Medulla oblongata (tissue), 1 donor: ENCODE data around the gene CUL1.

Experiments used
- DNase-seq: peaks from one replicate; pipeline ENCODE4 v3.0.0-alpha.2; 2015; ENCODE audit errors: extremely low spot score

The CUL1 gene

GRCh38 chr7:148761499-148762278, 63.0 kb downstream of the CUL1 start:
- DNase-seq = no peak

GRCh38 chr7:148763622-148764021, 64.9 kb downstream of the CUL1 start:
- DNase-seq = no peak

- no peak for DNase-seq
These were observed 71.3 kb downstream of the CUL1 start for GRCh38 chr7:148770004-148770403.

DNA sequence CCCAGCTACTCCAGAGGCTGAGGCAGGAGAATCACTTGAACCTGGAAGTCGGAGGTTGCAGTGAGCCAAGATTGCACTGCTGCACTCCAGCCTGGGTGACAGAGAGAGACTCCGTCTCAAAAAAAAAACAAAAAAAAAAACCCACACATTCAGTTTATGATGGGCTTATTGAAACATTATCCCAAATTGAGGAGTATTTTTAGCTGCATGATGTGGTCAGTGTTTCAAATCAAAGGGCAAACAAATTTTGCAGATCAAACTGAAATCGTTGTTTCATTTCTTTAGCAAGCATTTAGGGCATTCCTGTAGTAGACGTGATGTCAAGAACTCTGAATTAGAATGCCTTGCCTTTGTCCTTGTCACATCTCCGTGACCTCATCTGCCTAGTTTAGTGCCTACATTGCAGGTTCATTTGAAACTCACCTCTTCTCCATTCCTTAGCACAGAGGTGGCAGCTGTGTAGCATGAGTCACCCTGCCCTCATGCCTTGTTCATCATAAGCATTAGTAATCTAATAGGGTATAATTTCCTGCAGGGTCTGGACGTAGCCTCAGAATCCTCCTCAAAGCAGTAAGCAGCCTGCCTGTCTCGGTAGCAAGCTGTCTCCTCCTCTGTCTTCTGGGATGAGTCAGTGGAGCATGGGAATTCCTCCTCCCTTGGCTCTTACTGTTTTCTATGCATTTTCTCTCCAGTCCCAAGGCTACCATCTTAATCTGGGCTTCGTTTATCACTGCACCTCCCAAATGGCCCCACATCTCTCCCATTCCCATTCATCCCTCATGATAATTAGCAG, 73.8 kb downstream of the CUL1 start:
- DNase-seq = no peak

- no peak for DNase-seq
These were observed 74.6 kb downstream of the CUL1 start for GRCh38 chr7:148773334-148773733.

- no peak for DNase-seq
These were observed 75.8 kb downstream of the CUL1 start for GRCh38 chr7:148774471-148774870.

- DNase-seq = no peak
These were observed 84.2 kb downstream of the CUL1 start for GRCh38 chr7:148782757-148783456.

DNA sequence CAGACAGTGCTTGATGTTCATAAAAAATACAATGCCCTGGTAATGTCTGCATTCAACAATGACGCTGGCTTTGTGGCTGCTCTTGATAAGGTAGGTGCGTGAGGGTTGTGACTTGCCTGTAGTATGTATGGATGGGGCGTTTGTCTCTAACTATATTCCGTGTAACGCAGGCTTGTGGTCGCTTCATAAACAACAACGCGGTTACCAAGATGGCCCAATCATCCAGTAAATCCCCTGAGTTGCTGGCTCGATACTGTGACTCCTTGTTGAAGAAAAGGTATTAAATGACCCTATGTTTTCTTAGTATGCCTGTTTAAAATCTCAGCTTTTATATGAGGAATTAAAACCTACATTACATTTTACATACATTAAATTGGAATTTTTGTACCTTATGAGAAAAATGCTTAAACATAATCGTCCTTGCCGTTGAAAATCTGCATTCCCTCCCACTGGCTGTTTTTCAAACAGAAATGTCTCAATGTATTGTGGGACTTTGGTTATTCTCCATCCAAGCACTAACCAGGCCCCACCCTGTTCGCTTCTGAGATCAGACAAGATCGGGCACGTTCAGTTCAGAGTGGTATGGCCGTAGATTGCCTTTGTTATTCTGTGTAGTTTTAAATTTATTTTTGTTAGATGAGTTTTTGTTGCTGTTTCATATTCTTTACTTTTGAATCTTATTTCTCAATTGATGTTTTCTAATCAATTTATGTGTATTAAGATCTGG, 85.3 kb downstream of the CUL1 start:
- DNase-seq = no peak

- no peak for DNase-seq
These were observed 89.0 kb downstream of the CUL1 start for GRCh38 chr7:148787571-148788295.

GRCh38 chr7:148789220-148789619, 90.5 kb downstream of the CUL1 start:
- DNase-seq = no peak

- no peak for DNase-seq
These were observed 91.5 kb downstream of the CUL1 start for GRCh38 chr7:148790131-148790726.

DNA sequence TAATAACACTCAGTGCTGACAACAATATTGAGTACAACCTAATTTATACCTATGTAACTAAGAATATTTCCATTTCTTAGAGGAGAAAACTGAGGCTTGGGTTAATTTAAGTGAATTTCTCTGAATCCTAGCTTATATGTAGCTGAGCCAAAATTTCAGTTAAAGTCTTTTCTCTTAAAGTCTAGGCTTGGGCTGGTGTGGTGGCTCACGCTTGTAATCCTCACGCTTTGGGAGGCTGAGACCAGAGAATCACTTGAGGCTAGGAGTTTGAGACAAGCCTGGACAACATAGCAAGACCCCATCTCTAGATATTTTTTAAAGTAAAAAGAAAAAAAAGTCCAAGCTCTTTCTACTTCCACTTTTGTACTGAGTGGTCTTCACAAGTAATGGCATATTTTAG, 92.1 kb downstream of the CUL1 start:
- no peak for DNase-seq

GRCh38 chr7:148791546-148791945, 92.8 kb downstream of the CUL1 start:
- no peak for DNase-seq

DNA sequence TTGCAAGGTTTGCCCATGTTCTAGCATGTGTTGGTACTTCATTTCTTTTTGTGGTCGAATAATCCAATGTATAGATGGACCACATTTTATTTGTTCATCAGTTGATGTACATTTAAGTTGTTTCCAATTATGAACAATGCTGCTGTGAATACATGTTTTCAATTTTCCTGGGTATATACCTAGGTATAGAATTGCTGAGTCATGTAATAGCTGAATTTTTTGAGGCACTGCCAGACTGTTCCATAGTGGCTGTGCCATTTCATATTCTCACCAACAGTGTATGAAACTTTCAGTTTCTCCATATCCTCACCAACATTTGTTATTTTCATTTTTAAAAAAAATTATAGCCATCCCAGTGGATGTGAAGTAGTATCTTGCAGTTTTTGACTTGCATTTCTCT, 94.9 kb downstream of the CUL1 start:
- DNase-seq = no peak

DNA sequence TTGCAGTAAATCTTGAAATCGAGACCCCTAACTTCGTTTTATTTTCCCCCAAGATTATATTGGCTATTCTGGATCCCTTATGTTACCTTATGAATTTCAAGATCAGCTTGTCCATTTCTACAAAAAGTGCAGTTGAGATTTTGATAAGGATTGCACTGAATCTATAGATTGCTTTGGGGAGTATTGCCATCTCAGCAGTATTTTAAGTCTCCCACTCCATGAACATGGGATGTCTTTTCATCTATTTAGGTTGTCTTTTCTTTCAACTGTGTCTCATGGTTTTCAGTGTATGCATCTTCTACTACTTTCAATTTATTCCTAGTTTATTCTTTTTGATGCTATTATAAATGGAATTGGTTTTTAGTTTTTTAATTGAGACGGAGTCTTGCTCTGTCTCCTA, 95.8 kb downstream of the CUL1 start:
- DNase-seq = no peak

DNA sequence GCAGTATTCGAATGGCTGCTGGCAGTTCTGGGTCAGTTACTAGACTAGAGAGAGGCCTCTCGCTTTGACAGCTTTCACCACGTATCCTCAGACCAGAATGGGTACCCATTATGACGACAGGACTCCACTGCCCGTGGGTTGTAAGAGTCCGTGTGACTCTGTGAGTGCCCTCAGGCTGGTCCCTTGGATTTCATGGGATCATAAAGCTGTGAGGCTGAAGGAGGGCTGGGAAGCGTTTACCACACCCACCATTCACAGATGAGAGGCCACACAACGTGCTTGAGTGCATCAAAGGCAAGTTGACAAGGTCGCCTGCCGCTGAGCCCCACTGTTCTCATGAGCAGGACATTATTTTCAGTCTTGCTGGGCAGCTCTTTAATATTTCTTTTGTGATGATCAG, 98.1 kb downstream of the CUL1 start:
- no peak for DNase-seq

GRCh38 chr7:148799893-148800555, 101.3 kb downstream of the CUL1 start:
- DNase-seq = no peak

DNA sequence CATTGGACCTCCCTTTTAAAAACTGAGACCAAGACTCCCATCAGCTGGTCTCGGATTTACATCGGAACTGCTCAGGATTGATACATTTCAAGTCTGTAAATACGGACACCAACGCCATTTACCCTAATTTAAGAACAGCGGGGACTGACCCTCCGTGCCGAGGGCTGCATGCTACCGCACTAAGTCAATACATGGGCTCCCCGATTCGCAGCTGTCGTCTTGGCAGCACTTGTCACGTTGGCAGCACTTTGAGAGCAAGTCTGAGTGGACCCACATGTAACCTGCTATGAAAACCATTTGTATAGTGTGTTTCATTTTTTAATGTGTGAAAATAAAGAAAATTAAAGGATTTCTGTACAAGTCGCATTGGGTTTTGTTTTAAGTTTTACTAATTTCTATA, 102.0 kb downstream of the CUL1 start:
- DNase-seq = no peak

DNA sequence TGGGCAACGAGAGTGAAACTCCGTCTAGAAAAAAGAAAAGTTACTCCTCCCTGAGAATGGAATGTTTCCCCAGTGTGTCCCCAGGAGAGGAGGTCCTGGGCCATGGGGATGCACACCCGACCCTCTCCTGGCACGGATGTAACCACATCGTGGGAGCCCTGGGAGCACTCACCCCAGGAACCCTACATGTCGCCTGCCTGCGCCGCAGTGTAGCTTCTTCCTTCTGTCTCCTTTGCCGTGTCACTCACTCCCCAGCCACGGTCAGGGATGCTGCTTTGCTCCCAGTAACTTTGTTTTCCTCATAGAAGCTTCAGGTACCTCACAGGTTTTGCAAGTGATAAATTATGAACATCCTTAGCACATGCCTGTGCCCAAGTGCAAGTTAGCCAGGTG, 103.4 kb downstream of the CUL1 start:
- no peak for DNase-seq

DNA sequence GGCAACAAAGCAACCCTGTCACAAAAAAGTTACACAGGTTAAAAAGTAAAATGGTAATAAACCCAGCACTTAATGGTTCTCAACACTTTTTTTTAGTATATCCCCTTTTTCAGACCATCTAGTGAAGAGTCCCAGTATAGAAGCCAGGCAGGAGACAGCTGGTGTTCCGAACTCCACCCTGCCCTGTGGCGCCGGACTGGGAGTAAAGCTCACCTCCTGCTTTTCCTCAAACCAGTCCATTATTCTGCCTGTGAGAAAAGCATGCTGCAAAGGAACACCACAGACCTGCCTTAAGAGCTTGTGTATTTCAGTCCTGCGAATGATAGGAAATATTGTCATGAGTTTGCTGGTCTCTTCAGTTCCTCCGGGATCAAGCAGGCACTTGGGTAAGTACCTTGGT, 104.4 kb downstream of the CUL1 start:
- no peak for DNase-seq
